Measurements from ENCODE around the gene GAS2L3. TPM values are rescaled to one million over a fixed set of nuclear protein-coding genes. Genes with fewer than 3 reads are reported as not detected.
A peak's percentile ranks its signal among the peaks of the same experiment; 100 is the strongest.

The GAS2L3 gene
- total and polyA plus RNA-seq, 9 of the 15 experiments (the other 6 are each of a cell fraction or from before 2014, with no cell fraction given) = 1.5 to 9.8 (median 3.5) TPM

GRCh38 chr12:100554608-100555077 lies 18.8 kb upstream of the GAS2L3 start (continued):
- TF ChIP-seq, protein P1, sequence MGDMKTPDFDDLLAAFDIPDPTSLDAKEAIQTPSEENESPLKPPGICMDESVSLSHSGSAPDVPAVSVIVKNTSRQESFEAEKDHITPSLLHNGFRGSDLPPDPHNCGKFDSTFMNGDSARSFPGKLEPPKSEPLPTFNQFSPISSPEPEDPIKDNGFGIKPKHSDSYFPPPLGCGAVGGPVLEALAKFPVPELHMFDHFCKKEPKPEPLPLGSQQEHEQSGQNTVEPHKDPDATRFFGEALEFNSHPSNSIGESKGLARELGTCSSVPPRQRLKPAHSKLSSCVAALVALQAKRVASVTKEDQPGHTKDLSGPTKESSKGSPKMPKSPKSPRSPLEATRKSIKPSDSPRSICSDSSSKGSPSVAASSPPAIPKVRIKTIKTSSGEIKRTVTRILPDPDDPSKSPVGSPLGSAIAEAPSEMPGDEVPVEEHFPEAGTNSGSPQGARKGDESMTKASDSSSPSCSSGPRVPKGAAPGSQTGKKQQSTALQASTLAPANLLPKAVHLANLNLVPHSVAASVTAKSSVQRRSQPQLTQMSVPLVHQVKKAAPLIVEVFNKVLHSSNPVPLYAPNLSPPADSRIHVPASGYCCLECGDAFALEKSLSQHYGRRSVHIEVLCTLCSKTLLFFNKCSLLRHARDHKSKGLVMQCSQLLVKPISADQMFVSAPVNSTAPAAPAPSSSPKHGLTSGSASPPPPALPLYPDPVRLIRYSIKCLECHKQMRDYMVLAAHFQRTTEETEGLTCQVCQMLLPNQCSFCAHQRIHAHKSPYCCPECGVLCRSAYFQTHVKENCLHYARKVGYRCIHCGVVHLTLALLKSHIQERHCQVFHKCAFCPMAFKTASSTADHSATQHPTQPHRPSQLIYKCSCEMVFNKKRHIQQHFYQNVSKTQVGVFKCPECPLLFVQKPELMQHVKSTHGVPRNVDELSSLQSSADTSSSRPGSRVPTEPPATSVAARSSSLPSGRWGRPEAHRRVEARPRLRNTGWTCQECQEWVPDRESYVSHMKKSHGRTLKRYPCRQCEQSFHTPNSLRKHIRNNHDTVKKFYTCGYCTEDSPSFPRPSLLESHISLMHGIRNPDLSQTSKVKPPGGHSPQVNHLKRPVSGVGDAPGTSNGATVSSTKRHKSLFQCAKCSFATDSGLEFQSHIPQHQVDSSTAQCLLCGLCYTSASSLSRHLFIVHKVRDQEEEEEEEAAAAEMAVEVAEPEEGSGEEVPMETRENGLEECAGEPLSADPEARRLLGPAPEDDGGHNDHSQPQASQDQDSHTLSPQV (IDR thresholded peaks at IDR 0.05) = no peak
- no peak for TF ChIP-seq HNRNPH1 (optimal IDR thresholded peaks at IDR 0.05; ENCODE audit: low read depth, low read length)
- TF ChIP-seq CHD1 (IDR thresholded peaks at IDR 0.05; ENCODE audit: low read length) = no peak
- TF ChIP-seq TCF7 (IDR thresholded peaks at IDR 0.05; ENCODE audit: borderline replicate concordance) = no peak
- no peak for TF ChIP-seq ATF7 (IDR thresholded peaks at IDR 0.05)
- no peak for TF ChIP-seq U2AF1 (optimal IDR thresholded peaks at IDR 0.05; ENCODE audit: low read depth, low read length)
- no peak for TF ChIP-seq ARID1B (IDR thresholded peaks at IDR 0.05)
- no peak for TF ChIP-seq CBFA2T3 (IDR thresholded peaks at IDR 0.05)
- TF ChIP-seq CEBPG (CRISPR knock-in tag; IDR thresholded peaks at IDR 0.05) = no peak
- peak; percentile 45 to 46; a peak in 2 of 4 replicates for TF ChIP-seq CEBPG (tag; conservative IDR thresholded peaks at IDR 0.05 in 1 of 2, IDR thresholded peaks at IDR 0.05 in 1 of 2)
- TF ChIP-seq ZNF444 (CRISPR knock-in tag; IDR thresholded peaks at IDR 0.05) = no peak
- TF ChIP-seq CTCF (IDR thresholded peaks at IDR 0.05 in 2 of 3, conservative IDR thresholded peaks at IDR 0.05 in 1 of 3; ENCODE audit: insufficient read depth in 2 of 3, low read depth in 1 of 3, low read length in 3 of 3) = peak; percentile 89 to 99 (median 91)
- TF ChIP-seq ELF1 (tag; IDR thresholded peaks at IDR 0.05) = peak; percentile 54
- TF ChIP-seq, protein P2, sequence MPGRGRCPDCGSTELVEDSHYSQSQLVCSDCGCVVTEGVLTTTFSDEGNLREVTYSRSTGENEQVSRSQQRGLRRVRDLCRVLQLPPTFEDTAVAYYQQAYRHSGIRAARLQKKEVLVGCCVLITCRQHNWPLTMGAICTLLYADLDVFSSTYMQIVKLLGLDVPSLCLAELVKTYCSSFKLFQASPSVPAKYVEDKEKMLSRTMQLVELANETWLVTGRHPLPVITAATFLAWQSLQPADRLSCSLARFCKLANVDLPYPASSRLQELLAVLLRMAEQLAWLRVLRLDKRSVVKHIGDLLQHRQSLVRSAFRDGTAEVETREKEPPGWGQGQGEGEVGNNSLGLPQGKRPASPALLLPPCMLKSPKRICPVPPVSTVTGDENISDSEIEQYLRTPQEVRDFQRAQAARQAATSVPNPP (IDR thresholded peaks at IDR 0.05; ENCODE audit: borderline replicate concordance, insufficient read depth, insufficient read length) = no peak
- no peak for TF ChIP-seq ZNF830 (CRISPR knock-in tag; IDR thresholded peaks at IDR 0.05)
- no peak for TF ChIP-seq MYNN (IDR thresholded peaks at IDR 0.05)
- no peak for TF ChIP-seq MYNN (CRISPR knock-in tag; IDR thresholded peaks at IDR 0.05)
- no peak for TF ChIP-seq NCOA6 (IDR thresholded peaks at IDR 0.05)
- TF ChIP-seq NCOA1 (IDR thresholded peaks at IDR 0.05; ENCODE audit: low read depth) = no peak
- no peak for TF ChIP-seq ARHGAP35 (IDR thresholded peaks at IDR 0.05; ENCODE audit: partially characterized antibody)
- TF ChIP-seq LARP7 (IDR thresholded peaks at IDR 0.05) = no peak
- TF ChIP-seq ZNF146 (CRISPR knock-in tag; IDR thresholded peaks at IDR 0.05; ENCODE audit: unreplicated experiment) = no peak
- no peak for TF ChIP-seq HBP1 (CRISPR knock-in tag; IDR thresholded peaks at IDR 0.05)
- TF ChIP-seq POLR2B (IDR thresholded peaks at IDR 0.05; ENCODE audit: low read depth, partially characterized antibody) = no peak
